OCI-LY1 (cell line): ENCODE results near the gene PPP2R2D.

Experiments
- CTCF ChIP-seq: fragments of 200-600 bp; sonication (generic), shearing (Covaris generic); IDR thresholded peaks from 2 replicates; pipeline ENCODE4 v1.5.1; 2017; ENCODE audit warnings: mild to moderate bottlenecking, antibody characterized with exemption, low read length, moderate library complexity, mixed read lengths
- EZH2 ChIP-seq: fragments of 200-600 bp; sonication (generic), shearing (Covaris generic); IDR thresholded peaks from 2 replicates; pipeline ENCODE4 v1.8.0; 2017; ENCODE audit warnings: borderline replicate concordance, mixed run types, mild to moderate bottlenecking, antibody characterized with exemption, low read length, moderate library complexity, mixed read lengths

GRCh38 chr10:131980321-131980720, 79.5 kb downstream of the PPP2R2D start:
- TF ChIP-seq CTCF (no peak), EZH2 (no peak)
